HG02852 (cell line): Measurements from ENCODE around the gene PRSS2.
A peak's percentile ranks its signal among the peaks of the same experiment; 100 is the strongest.

Source experiments
- ATAC-seq: cut with Tn5 transposase; IDR thresholded peaks from one replicate; pipeline ENCODE4 v1.9.1; 2021; ENCODE audit warnings: mild to moderate bottlenecking, moderate library complexity; ENCODE audit not compliant: unreplicated experiment

The PRSS2 gene

GRCh38 chr7:142784716-142785115 lies 13.9 kb downstream of the PRSS2 start:
- ATAC-seq = no peak

- ATAC-seq = no peak
Observed at GRCh38 chr7:142785841-142786250, 15.1 kb downstream of the PRSS2 start.

GRCh38 chr7:142787034-142787768 lies 16.4 kb downstream of the PRSS2 start:
- no peak for ATAC-seq

- ATAC-seq = no peak
Observed at GRCh38 chr7:142787783-142788182, 17.0 kb downstream of the PRSS2 start.

- ATAC-seq = no peak
Observed at GRCh38 chr7:142788303-142789289, 17.8 kb downstream of the PRSS2 start.

GRCh38 chr7:142789441-142789840 lies 18.7 kb downstream of the PRSS2 start:
- no peak for ATAC-seq

- no peak for ATAC-seq
Observed at GRCh38 chr7:142790056-142790455, 19.3 kb downstream of the PRSS2 start.

GRCh38 chr7:142790555-142790954 lies 19.8 kb downstream of the PRSS2 start:
- no peak for ATAC-seq

GRCh38 chr7:142791502-142791901 lies 20.7 kb downstream of the PRSS2 start:
- no peak for ATAC-seq

GRCh38 chr7:142792129-142792528 lies 21.4 kb downstream of the PRSS2 start:
- ATAC-seq = no peak

- no peak for ATAC-seq
Observed at GRCh38 chr7:142792593-142792992, 21.8 kb downstream of the PRSS2 start.

GRCh38 chr7:142793156-142793555 lies 22.4 kb downstream of the PRSS2 start:
- no peak for ATAC-seq

- no peak for ATAC-seq
Observed at GRCh38 chr7:142795339-142795863, 24.6 kb downstream of the PRSS2 start.

- no peak for ATAC-seq
Observed at GRCh38 chr7:142796001-142796500, 25.3 kb downstream of the PRSS2 start.

GRCh38 chr7:142796501-142797390 lies 26.0 kb downstream of the PRSS2 start:
- peak; percentile 43 for ATAC-seq

- ATAC-seq = peak; percentile 42
Observed at GRCh38 chr7:142797391-142798377, 26.9 kb downstream of the PRSS2 start.

- no peak for ATAC-seq
Observed at GRCh38 chr7:142798451-142799436, 28.0 kb downstream of the PRSS2 start.

GRCh38 chr7:142799437-142799835 lies 28.7 kb downstream of the PRSS2 start:
- no peak for ATAC-seq
